Suprapubic skin (tissue), 3 donors: Measurements from ENCODE around the gene FOXP4.

Experiments used
- CTCF ChIP-seq, 2 donors: fragments of 200-600 bp in 1 of 2; fragments of 450-650 bp in 1 of 2; sonication (generic) in 1 of 2; IDR thresholded peaks; one replicate each; pipeline ENCODE4 v1.5.1; 2016 to 2019; ENCODE audit warnings: antibody characterized with exemption in 2 of 2, mild to moderate bottlenecking in 1 of 2, moderate library complexity in 1 of 2
- POLR2AphosphoS5 ChIP-seq, 3 donors: sonication (generic); formaldehyde crosslinking; IDR thresholded peaks; one replicate each; pipeline ENCODE4 v1.6.1; 2017; ENCODE audit warnings: antibody characterized with exemption in 3 of 3

DNA sequence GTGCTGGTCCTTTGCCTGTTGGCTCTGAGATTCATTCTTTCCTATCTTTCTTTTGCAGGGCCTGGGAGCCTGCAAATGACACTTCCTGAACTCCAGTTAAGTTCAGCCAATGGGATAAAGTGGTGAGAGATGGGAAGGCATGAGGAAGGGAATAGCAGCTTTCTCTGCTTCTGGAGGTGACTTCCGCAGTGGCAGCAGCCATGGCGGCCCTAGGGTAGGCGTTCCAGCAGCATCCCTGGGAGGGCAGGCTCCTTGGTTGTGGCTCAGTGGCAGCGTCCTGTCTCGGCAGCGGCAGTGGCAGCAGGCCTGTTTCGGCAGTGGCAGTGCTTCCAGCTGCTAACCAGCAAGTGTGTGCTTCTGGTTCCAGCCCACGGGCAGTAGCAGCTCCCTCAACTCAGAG lies 84.8 kb downstream of the FOXP4 start:
- TF ChIP-seq CTCF (IDR thresholded peaks at IDR 0.05) (no peak), POLR2AphosphoS5 (IDR thresholded peaks at IDR 0.05) (no peak)
